Measurements from ENCODE around the gene SLC25A23. TPM values are rescaled to one million over a fixed set of nuclear protein-coding genes. Genes with fewer than 3 reads are reported as not detected.

SLC25A23 gene
- total RNA-seq, 1 donor from 2014 or later, result 51.7 TPM

DNA sequence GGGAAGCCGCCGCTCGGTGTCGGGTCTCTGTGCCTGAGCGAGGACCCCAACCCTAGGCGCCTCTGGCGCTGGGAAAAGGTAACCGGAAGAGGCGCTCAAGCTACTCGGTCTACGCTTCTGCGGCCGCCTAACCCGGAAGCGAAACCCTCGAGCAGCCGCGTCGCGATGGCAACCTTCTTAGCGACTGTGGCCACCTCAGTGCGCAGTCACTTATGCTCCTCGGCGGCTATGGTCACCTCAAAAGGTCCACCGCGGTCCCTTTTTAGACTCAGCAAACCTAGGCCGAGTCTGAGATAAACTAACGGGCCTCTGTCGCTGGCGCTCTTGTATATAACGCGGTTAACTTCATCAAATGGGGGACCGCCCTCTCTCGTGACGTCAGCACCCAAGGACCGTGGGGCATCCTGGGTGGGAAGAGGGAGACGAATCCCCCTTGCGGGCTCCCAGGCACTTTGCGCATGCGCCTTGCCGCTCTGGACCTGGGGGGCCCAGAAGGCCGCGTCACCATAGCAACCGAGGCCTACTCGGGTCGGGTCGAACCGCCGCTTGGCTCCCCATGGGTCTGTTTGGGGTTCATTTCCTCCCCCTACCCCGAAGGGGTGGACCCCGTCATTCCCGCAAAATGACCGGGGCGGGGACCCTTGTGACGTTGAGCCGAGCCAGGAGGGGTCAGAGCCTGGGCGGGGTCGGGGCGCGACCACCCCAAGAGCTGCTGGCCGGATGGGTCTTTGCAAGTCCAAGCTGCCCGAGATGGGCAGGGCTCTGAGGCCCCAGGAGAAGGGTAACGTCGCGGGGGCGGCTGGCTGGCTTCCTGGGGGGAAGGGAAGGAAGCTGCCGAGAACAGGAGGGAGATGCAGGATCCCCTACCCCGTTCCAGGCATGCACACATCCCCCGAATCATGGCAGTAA, 66.3 kb downstream of the SLC25A23 start, which contains the start of gene GTF2F1:
Gene GTF2F1, minus strand, starts transcription at position 91 of the 909 bp plus-strand sequence. CDS start 169 bp downstream, outside the sequence.
- DNase-seq (ENCODE audit: low spot score), result peak; percentile 97
- Mint-ChIP-seq H3K27me3 (ENCODE audit: low read depth) (no peaks in the 10 kb centered on the region), H3K27ac (ENCODE audit: unreplicated experiment) (peak within 1 kb of the TSS; percentile 94), H3K36me3 (ENCODE audit: low read depth) (peaks cover 8% of the 10 kb centered on the region), H3K9me3 (ENCODE audit: low read depth) (no peaks in the 10 kb centered on the region), H3K4me3 (ENCODE audit: unreplicated experiment) (peak within 1 kb of the TSS; percentile 90), H3K4me1 (ENCODE audit: low read depth) (peaks cover 28% of the 10 kb centered on the region)
- TF ChIP-seq, protein P1, sequence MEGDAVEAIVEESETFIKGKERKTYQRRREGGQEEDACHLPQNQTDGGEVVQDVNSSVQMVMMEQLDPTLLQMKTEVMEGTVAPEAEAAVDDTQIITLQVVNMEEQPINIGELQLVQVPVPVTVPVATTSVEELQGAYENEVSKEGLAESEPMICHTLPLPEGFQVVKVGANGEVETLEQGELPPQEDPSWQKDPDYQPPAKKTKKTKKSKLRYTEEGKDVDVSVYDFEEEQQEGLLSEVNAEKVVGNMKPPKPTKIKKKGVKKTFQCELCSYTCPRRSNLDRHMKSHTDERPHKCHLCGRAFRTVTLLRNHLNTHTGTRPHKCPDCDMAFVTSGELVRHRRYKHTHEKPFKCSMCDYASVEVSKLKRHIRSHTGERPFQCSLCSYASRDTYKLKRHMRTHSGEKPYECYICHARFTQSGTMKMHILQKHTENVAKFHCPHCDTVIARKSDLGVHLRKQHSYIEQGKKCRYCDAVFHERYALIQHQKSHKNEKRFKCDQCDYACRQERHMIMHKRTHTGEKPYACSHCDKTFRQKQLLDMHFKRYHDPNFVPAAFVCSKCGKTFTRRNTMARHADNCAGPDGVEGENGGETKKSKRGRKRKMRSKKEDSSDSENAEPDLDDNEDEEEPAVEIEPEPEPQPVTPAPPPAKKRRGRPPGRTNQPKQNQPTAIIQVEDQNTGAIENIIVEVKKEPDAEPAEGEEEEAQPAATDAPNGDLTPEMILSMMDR (IDR thresholded peaks at IDR 0.05), result peak; percentile 34

DNA sequence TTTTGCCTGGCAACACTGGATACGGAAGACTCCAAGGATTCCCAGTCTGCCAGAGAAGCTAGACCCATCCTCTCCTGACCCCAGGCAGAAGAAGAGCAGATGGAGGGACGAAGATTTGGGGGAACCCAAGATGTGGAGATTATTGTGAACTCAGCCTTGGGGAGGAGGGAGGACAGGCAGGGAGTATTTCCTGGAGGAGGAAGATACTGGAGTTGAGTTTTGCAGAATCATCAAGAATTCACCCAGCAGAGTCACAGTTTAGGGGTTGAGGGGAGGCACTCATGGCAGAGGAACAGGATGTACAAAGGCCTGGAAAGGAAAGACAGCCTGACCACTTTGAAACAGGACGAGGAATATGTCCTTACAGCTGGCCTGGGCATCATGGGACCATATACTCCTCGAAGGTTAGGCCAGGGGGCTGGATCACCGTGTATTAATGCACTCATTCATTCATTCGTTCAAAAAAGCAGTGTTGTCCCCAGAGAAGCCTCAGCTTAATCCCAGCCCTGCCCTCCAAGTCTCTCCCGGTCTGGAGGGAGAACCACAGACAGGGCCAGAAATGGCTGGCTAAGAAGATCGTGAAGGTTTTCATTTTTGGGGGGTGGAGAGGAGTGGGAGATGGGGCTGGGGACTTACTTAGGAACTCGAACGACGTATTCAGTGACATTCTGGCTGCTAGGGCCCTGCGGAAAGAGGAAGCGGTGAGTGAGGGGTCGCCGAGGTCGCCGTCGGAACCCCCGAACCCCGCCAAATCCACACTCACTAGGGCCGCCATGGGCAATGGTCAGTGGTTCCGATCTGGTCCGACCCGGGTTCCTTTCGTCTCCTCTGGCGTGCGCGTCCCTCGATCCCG, 67.1 kb downstream of the SLC25A23 start:
- Mint-ChIP-seq H3K36me3 (ENCODE audit: low read depth) (peaks cover 11% of the 10 kb centered on the region), H3K27ac (ENCODE audit: unreplicated experiment) (peak overlapping the region; percentile 94), H3K4me1 (ENCODE audit: low read depth) (peaks cover 28% of the 10 kb centered on the region), H3K4me3 (ENCODE audit: unreplicated experiment) (peak overlapping the region; percentile 90), H3K27me3 (ENCODE audit: low read depth) (no peaks in the 10 kb centered on the region), H3K9me3 (ENCODE audit: low read depth) (no peaks in the 10 kb centered on the region)
- no peak for DNase-seq (ENCODE audit: low spot score)
- TF ChIP-seq, protein P1 (IDR thresholded peaks at IDR 0.05), result no peak

Small RNA genes lying within 50 kb of the gene (microRNA-seq; reads per million reads assigned to microRNA genes)
- gene MIR3940 (ENCODE audit: borderline number of aligned reads) (10.5 reads per million, percentile 23 among the genes with 10 or more reads in this experiment), gene MIR6790 (ENCODE audit: borderline number of aligned reads) (not detected)

Other genes with a start within 250 kb of the SLC25A23 start
- gene MLLT1, start 179.8 kb downstream of the SLC25A23 start, total RNA-seq, result 57.7 to 61.2 TPM (median 60.9 TPM) in 3 replicates
- gene ACER1, start 126.2 kb downstream of the SLC25A23 start, total RNA-seq, result not detected in 3 replicates
- 66.5 to 74.6 TPM (median 68.3 TPM) in 3 replicates for gene CLPP, start 98.3 kb downstream of the SLC25A23 start, total RNA-seq
- gene ALKBH7, start 87.0 kb downstream of the SLC25A23 start, total RNA-seq, result 46.0 to 74.3 TPM (median 71.7 TPM) in 3 replicates
- 2.8 to 3.4 TPM (median 3.1 TPM) in 3 replicates for gene PSPN, start 83.9 kb downstream of the SLC25A23 start, total RNA-seq
- gene GTF2F1, start 66.6 kb downstream of the SLC25A23 start, total RNA-seq, result 58.8 to 64.0 TPM (median 60.4 TPM) in 3 replicates
- gene KHSRP, start 35.0 kb downstream of the SLC25A23 start, total RNA-seq, result 182 to 191 TPM (median 187 TPM) in 3 replicates
- 0.20 TPM in 1 of 3 replicates, not detected in the others for gene SLC25A41, start 26.0 kb downstream of the SLC25A23 start, total RNA-seq
- gene CRB3, start 4.5 kb upstream of the SLC25A23 start, total RNA-seq, result 0.32 TPM in 1 of 3 replicates, not detected in the others
- gene DENND1C, start 22.0 kb upstream of the SLC25A23 start, total RNA-seq, result not detected in 3 replicates
- gene TUBB4A, start 42.5 kb upstream of the SLC25A23 start, total RNA-seq, result 0.26 to 0.99 TPM (median 0.70 TPM) in 3 replicates
- gene TNFSF9, start 71.2 kb upstream of the SLC25A23 start, total RNA-seq, result 5.9 to 6.9 TPM (median 6.7 TPM) in 3 replicates
- 3.3 to 8.1 TPM (median 3.9 TPM) in 3 replicates for gene CD70, start 131.4 kb upstream of the SLC25A23 start, total RNA-seq
- gene TNFSF14, start 210.4 kb upstream of the SLC25A23 start, total RNA-seq, result not detected in 3 replicates

All from chondrocyte (in vitro differentiated cells).